Naive thymus-derived CD4-positive, alpha-beta T cell (primary cell): Measurements from ENCODE around the gene FUBP3. TPM values are rescaled to one million over a fixed set of nuclear protein-coding genes. Genes with fewer than 3 reads are reported as not detected.

Experiments used
- ATAC-seq: fragments of 150-1000 bp; cut with Tn5 transposase; 2 replicates; pipeline ENCODE4 v1.10.0; 2021; ENCODE audit warnings: mild to moderate bottlenecking, moderate library complexity
- CTCF ChIA-PET: fragments of 350-600 bp; sonication (Branson Sonifier 250); formaldehyde crosslinking; loops from one replicate; lab custom pipeline; 2021; ENCODE audit warnings: antibody characterized with exemption; lab: Charles Lee
- POLR2A ChIA-PET: fragments of 350-600 bp; sonication (Branson Sonifier 250); formaldehyde crosslinking; loops from one replicate; lab custom pipeline; 2021; ENCODE audit warnings: antibody characterized with exemption, inconsistent platforms; lab: Charles Lee
- DNase-seq, 9 donors: peaks; one replicate each; pipeline versions ENCODE4 v3.0.0 to v3.0.0-alpha.2; 2020 to 2022; ENCODE audit warnings: mixed read lengths in 1 of 9
- H3K27ac ChIP-seq: one replicate; pipeline ENCODE4 v1.7.0; 2013; ENCODE audit warnings: mild to moderate bottlenecking, low read depth, low read length, moderate library complexity
- H3K27me3 ChIP-seq, 2 donors: one replicate each; pipeline ENCODE4 v1.7.0; 2013; ENCODE audit warnings: low read length in 2 of 2, mild to moderate bottlenecking in 2 of 2, moderate library complexity in 2 of 2; ENCODE audit not compliant: control insufficient read depth in 2 of 2, insufficient read depth in 2 of 2
- H3K36me3 ChIP-seq, 3 experiments: 1 replicate in 2 of 3; 2 replicates in 1 of 3; pipeline ENCODE4 v1.7.0; 2013; ENCODE audit warnings: low read length in 3 of 3, mild to moderate bottlenecking in 3 of 3, moderate library complexity in 1 of 3; ENCODE audit not compliant: insufficient read depth in 3 of 3, control insufficient read depth in 2 of 3
- H3K4me1 ChIP-seq, 2 donors: one replicate each; pipeline ENCODE4 v1.7.0; 2013; ENCODE audit warnings: low read length in 2 of 2, mild to moderate bottlenecking in 2 of 2, moderate library complexity in 1 of 2; ENCODE audit not compliant: control insufficient read depth in 2 of 2, insufficient read depth in 2 of 2
- H3K4me3 ChIP-seq: 2 replicates; pipeline ENCODE4 v1.7.0; 2013; ENCODE audit warnings: mild to moderate bottlenecking, low read length
- H3K9me3 ChIP-seq, 3 experiments: 1 replicate in 2 of 3; 2 replicates in 1 of 3; pipeline ENCODE4 v1.7.0; 2013; ENCODE audit warnings: low read length in 3 of 3; ENCODE audit not compliant: control insufficient read depth in 2 of 3
- H3K27ac Mint-ChIP-seq, 9 donors: one replicate each; pipeline ENCODE4 v1.8.0; 2020 to 2022; ENCODE audit warnings: mixed read lengths in 9 of 9, mild to moderate bottlenecking in 8 of 9, moderate library complexity in 5 of 9, inconsistent platforms in 2 of 9
- H3K27me3 Mint-ChIP-seq, 5 donors: one replicate each; pipeline ENCODE4 v1.8.0; 2021 to 2022; ENCODE audit warnings: mixed read lengths in 5 of 5, mild to moderate bottlenecking in 1 of 5
- H3K36me3 Mint-ChIP-seq, 5 donors: one replicate each; pipeline ENCODE4 v1.8.0; 2020 to 2022; ENCODE audit warnings: mixed read lengths in 5 of 5, mild to moderate bottlenecking in 3 of 5, inconsistent platforms in 1 of 5
- H3K4me1 Mint-ChIP-seq, 7 donors: one replicate each; pipeline ENCODE4 v1.8.0; 2020 to 2022; ENCODE audit warnings: mixed read lengths in 7 of 7, mild to moderate bottlenecking in 3 of 7, inconsistent platforms in 1 of 7
- H3K4me3 Mint-ChIP-seq, 10 donors: one replicate each; pipeline ENCODE4 v1.8.0; 2020 to 2022; ENCODE audit warnings: mild to moderate bottlenecking in 10 of 10, mixed read lengths in 10 of 10, moderate library complexity in 6 of 10, inconsistent platforms in 2 of 10
- H3K9me3 Mint-ChIP-seq, 11 donors: one replicate each; pipeline ENCODE4 v1.8.0; 2020 to 2022; ENCODE audit warnings: mixed read lengths in 11 of 11, mild to moderate bottlenecking in 4 of 11, inconsistent platforms in 1 of 11, moderate library complexity in 1 of 11
- intact Hi-C, 2 donors: fragments of 100-400 bp; cut with micrococcal nuclease; formaldehyde crosslinking; loops; one replicate each; pipeline ENCODE4 v1.15.1; 2023
- polyA plus RNA-seq, 2 donors: library from polyadenylated mRNA; unstranded; fragments of 300-500 nt; fragmentation: Illumina TruSeq; gene quantifications; one replicate each; pipeline ENCODE4 v1.2.3, GENCODE V29; 2021
- total RNA-seq, 6 experiments: library from RNA in 5 of 6; stranded (reverse) in 5 of 6; gene quantifications; 1 replicate in 5 of 6; 2 replicates in 1 of 6; pipeline ENCODE4 v1.2.3 and lab custom pipeline; 2021 to 2026

The FUBP3 gene
- total and polyA plus RNA-seq, 7 experiments from 2014 or later, result 30.0 to 49.6 (median 37.3) TPM

DNA sequence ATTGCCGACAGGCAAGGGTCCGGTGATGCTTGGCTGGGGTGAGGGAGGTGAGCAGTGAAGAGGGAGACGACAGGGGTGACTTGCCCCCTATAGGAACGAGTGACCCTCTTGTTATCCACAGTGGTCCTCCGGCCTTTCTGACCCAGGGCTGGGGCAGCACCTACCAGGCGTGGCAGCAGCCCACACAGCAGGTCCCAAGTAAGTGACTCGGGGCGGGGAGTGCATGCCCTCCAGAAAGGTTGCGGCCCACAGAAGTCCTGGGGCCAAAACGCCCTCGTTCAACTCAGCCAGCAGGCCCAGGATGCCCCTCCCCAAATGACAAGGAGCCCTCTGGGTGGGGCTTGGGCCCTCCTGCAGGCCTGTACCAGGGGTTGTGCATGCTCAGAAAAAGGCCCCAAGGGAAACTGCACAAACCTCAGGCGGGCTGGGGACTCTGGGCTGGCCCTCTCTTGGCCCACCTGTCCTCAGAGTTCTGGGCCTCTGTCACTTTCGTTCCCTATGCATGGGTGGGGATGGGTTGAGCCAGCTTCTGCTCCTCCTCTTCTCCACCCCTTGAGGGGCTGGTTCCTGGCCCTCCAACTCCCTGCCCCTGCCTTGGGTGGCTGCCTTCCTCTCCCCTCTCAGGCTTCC lies 52.8 kb downstream of the FUBP3 start:
- Histone ChIP-seq H3K36me3 (peaks cover 10 to 93% (median 32%) of the 10 kb centered on the region in 3 experiments), H3K4me3 (no peak overlapping the region), H3K27me3 (no peaks in the 10 kb centered on the region), H3K9me3 (no peaks in the 10 kb centered on the region), H3K4me1 (no peaks in the 10 kb centered on the region), H3K27ac (no peak overlapping the region)
- Mint-ChIP-seq H3K9me3 (peaks cover 0 to 2% (median 0%) of the 10 kb centered on the region in 11 donors), H3K27ac (no peak overlapping the region), H3K4me3 (no peak overlapping the region), H3K36me3 (peaks cover 0 to 60% (median 13%) of the 10 kb centered on the region in 5 donors), H3K27me3 (no peaks in the 10 kb centered on the region), H3K4me1 (no peaks in the 10 kb centered on the region)
- intact Hi-C loops, result no loop called here
- DNase-seq, result no peak
- ChIA-PET POLR2A (interaction anchor here (0.7 kb wide), 1 partner anchor 32 kb away, joined by 3 read pairs; no protein-coding TSS in a partner anchor), CTCF (no interaction called here)
- ATAC-seq, result no peak

- H3K4me1 Mint-ChIP-seq, result no peaks in the 10 kb centered on the region
- Histone ChIP-seq H3K4me1 (no peaks in the 10 kb centered on the region), H3K27me3 (no peaks in the 10 kb centered on the region), H3K4me3 (no peak overlapping the region), H3K27ac (no peak overlapping the region), H3K9me3 (no peaks in the 10 kb centered on the region), H3K36me3 (peaks cover 10 to 87% (median 27%) of the 10 kb centered on the region in 3 experiments)
- intact Hi-C loops, result no loop called here
- no peak overlapping the region for H3K4me3 Mint-ChIP-seq
- CTCF ChIA-PET, result no interaction called here
- H3K9me3 Mint-ChIP-seq, result peaks cover 0 to 2% (median 0%) of the 10 kb centered on the region in 11 donors
- H3K27me3 Mint-ChIP-seq, result no peaks in the 10 kb centered on the region
- POLR2A ChIA-PET, result interaction anchor here (0.7 kb wide), 1 partner anchor 33 kb away, joined by 3 read pairs; no protein-coding TSS in a partner anchor
- ATAC-seq (no peak), DNase-seq (no peak)
- H3K27ac Mint-ChIP-seq, result no peak overlapping the region
- H3K36me3 Mint-ChIP-seq, result peaks cover 0 to 60% (median 13%) of the 10 kb centered on the region in 5 donors
These were observed 53.5 kb downstream of the FUBP3 start for GRCh38 chr9:130632841-130633240.

GRCh38 chr9:130633336-130634190 lies 54.2 kb downstream of the FUBP3 start:
- ATAC-seq, result no peak
- no peak overlapping the region for H3K27ac ChIP-seq
- ChIA-PET CTCF (no interaction called here), POLR2A (no interaction called here)
- no peak overlapping the region for H3K4me3 ChIP-seq
- Mint-ChIP-seq H3K27me3 (no peaks in the 10 kb centered on the region), H3K9me3 (peaks cover 0 to 2% (median 0%) of the 10 kb centered on the region in 11 donors), H3K4me3 (no peak overlapping the region), H3K27ac (peak overlapping the region in 1 of 9 donors; percentile 22), H3K36me3 (peaks cover 0 to 61% (median 18%) of the 10 kb centered on the region in 5 donors), H3K4me1 (no peaks in the 10 kb centered on the region)
- H3K9me3 ChIP-seq, result no peaks in the 10 kb centered on the region
- DNase-seq, result no peak
- H3K27me3 ChIP-seq, result no peaks in the 10 kb centered on the region
- intact Hi-C loops, result no loop called here
- no peaks in the 10 kb centered on the region for H3K4me1 ChIP-seq
- H3K36me3 ChIP-seq, result peaks cover 10 to 80% (median 27%) of the 10 kb centered on the region in 3 experiments

DNA sequence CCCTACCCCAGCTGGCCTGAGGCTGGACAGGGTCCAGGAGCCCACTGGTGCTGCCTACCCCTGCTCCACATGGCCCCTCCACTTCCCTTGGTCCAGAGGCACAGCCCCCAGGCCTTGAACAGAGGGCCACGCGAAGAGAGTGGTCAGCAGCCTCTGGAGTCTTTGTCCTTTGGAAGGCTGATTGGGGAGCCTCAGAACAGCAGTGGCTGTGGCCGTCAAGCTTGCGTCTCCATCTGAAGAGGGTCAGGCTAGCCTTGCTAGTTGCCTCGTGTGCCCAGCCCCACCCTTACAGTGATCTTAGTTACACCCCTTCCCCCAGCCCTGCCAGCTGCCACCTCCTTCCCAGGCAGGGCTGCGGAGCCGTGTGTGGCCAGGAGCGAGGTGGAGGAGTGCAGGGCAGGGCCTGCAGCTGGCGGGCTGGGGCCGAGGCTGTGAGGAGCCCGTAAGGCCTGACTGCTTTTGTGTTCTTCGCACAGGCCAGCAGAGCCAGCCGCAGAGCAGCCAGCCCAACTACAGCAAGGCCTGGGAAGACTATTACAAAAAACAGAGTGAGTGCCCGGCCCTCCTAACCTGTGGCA lies 54.9 kb downstream of the FUBP3 start:
- ATAC-seq, result no peak
- Histone ChIP-seq H3K4me3 (no peak overlapping the region), H3K27me3 (no peaks in the 10 kb centered on the region), H3K9me3 (no peaks in the 10 kb centered on the region), H3K36me3 (peaks cover 10 to 77% (median 27%) of the 10 kb centered on the region in 3 experiments), H3K4me1 (no peaks in the 10 kb centered on the region), H3K27ac (no peak overlapping the region)
- no peak overlapping the region for H3K4me3 Mint-ChIP-seq
- CTCF ChIA-PET, result no interaction called here
- no peaks in the 10 kb centered on the region for H3K27me3 Mint-ChIP-seq
- intact Hi-C loops, result no loop called here
- no peak for DNase-seq
- peaks cover 0 to 67% (median 24%) of the 10 kb centered on the region in 5 donors for H3K36me3 Mint-ChIP-seq
- H3K27ac Mint-ChIP-seq, result peak overlapping the region in 1 of 9 donors; percentile 46
- H3K9me3 Mint-ChIP-seq, result peaks cover 0 to 2% (median 0%) of the 10 kb centered on the region in 11 donors
- no peaks in the 10 kb centered on the region for H3K4me1 Mint-ChIP-seq
- POLR2A ChIA-PET, result no interaction called here

GRCh38 chr9:130634801-130635200 lies 55.4 kb downstream of the FUBP3 start:
- peaks cover 0 to 65% (median 24%) of the 10 kb centered on the region in 5 donors for H3K36me3 Mint-ChIP-seq
- Histone ChIP-seq H3K4me1 (no peaks in the 10 kb centered on the region), H3K4me3 (no peak overlapping the region), H3K9me3 (no peaks in the 10 kb centered on the region), H3K27me3 (no peaks in the 10 kb centered on the region), H3K36me3 (peaks cover 10 to 74% (median 27%) of the 10 kb centered on the region in 3 experiments), H3K27ac (no peak overlapping the region)
- H3K4me1 Mint-ChIP-seq, result no peaks in the 10 kb centered on the region
- intact Hi-C loops, result no loop called here
- no peaks in the 10 kb centered on the region for H3K27me3 Mint-ChIP-seq
- ChIA-PET POLR2A (no interaction called here), CTCF (no interaction called here)
- H3K27ac Mint-ChIP-seq, result peak overlapping the region in 1 of 9 donors; percentile 46
- peaks cover 0 to 2% (median 0%) of the 10 kb centered on the region in 11 donors for H3K9me3 Mint-ChIP-seq
- H3K4me3 Mint-ChIP-seq, result no peak overlapping the region
- no peak for ATAC-seq
- no peak for DNase-seq

GRCh38 chr9:130635306-130635705 lies 55.9 kb downstream of the FUBP3 start:
- Mint-ChIP-seq H3K4me3 (no peak overlapping the region), H3K27ac (peak overlapping the region in 1 of 9 donors; percentile 46), H3K27me3 (no peaks in the 10 kb centered on the region), H3K4me1 (no peaks in the 10 kb centered on the region), H3K9me3 (peaks cover 0 to 2% (median 0%) of the 10 kb centered on the region in 11 donors), H3K36me3 (peaks cover 0 to 64% (median 24%) of the 10 kb centered on the region in 5 donors)
- CTCF ChIA-PET, result no interaction called here
- no peaks in the 10 kb centered on the region for H3K27me3 ChIP-seq
- H3K4me3 ChIP-seq, result no peak overlapping the region
- intact Hi-C loops, result no loop called here
- DNase-seq, result no peak
- no peaks in the 10 kb centered on the region for H3K4me1 ChIP-seq
- no peak overlapping the region for H3K27ac ChIP-seq
- H3K9me3 ChIP-seq, result no peaks in the 10 kb centered on the region
- H3K36me3 ChIP-seq, result peaks cover 6 to 69% (median 27%) of the 10 kb centered on the region in 3 experiments
- POLR2A ChIA-PET, result no interaction called here
- ATAC-seq, result no peak
